GM19043 (cell line): ENCODE results near the gene SORCS1.

ENCODE experiments used
- ATAC-seq: cut with Tn5 transposase; IDR thresholded peaks from one replicate; pipeline ENCODE4 v1.9.1; 2021; ENCODE audit warnings: low read depth; ENCODE audit not compliant: unreplicated experiment

SORCS1 gene

DNA sequence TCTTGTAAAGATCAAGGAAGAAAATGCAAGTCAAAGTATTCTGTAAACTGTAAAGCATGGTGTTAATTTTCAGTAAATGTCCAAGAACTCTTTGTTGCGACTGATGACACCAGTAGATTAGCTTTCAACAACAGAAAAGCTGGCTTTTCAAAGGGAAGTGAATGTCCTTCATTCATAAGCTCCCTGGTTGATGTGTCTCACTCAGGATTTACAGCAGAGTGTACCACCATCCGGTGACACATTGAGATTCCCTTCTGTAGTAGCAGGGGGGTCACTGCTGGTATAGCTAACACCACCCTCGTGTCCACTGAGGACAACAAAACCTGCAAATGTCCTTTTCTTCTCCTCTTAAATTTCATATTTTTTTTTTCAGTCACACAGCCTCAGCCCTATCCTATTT lies 253.4 kb downstream of the SORCS1 start:
- ATAC-seq: no peak

DNA sequence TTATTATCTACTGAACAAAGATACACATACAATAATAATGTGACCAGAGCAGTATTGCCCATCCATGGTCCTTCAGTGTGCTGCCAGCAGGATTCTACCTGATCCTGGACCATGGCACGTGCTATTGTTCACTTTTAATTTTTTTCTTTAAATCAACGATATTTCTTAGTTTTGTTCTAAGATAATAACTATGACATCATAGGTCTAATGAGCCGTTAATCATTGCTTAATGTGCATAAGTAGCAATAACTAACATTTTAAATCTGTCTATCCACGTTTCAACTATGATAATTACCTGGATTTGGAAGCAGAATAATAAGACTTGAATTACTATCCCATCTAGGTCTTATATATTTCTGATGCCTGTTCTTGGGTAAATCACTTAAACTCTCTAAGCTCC lies 253.8 kb downstream of the SORCS1 start:
- ATAC-seq: no peak

DNA sequence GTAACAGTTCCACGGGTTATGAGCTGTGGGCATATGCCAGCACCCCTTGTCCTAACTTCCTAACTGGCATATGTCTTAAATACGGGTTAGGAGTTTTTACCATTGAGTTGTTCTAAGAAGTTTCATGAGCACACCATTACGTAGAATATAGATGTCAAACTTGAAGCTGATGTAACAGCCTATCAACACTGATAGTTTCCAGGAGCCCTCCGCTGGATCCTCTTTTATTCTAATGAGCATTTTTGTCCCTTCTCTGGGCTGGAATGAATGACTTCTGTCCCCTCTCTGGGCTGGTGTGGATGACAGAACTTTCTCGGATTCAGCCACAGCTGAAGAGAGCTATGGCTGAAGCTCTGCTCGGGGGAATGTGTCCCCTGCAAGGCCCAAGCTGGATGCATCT lies 256.3 kb downstream of the SORCS1 start:
- no peak for ATAC-seq

DNA sequence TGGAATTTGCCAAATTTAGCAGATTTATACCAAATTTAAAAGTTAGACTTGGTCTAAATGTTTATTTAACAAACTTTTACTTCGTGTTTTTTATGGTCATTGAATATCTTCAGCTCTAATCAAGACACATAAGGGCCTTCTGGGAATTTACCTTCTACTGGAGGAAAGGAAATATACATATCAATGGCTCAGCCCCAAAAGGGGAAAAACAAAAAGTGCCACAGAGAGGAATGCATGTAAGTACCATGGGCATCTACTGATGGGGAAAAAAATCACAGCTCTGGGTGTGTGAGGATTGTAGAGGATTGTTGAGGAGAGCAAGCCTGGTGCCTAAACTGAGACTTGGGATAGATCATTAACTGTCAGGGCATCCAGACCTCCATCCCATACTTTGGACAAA lies 260.3 kb downstream of the SORCS1 start:
- no peak for ATAC-seq

DNA sequence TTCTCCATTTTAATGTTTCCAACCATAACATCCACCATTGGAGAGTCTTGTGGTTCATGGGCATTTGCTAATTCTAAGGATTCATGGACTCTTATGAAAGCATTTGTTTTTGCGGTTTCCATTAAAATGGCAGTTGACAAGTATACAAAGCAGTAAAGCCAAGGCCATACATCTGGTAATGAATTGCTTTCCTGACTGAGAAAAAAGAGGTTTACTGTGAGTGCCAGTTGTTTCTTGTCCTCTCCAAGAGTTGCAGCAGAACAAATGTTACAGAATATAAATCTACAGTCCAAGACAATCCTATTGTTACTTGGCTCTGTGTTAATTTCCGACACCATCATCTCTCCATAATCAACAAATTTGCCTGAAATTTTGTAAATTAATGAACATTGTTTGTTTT lies 261.3 kb downstream of the SORCS1 start:
- ATAC-seq: no peak

DNA sequence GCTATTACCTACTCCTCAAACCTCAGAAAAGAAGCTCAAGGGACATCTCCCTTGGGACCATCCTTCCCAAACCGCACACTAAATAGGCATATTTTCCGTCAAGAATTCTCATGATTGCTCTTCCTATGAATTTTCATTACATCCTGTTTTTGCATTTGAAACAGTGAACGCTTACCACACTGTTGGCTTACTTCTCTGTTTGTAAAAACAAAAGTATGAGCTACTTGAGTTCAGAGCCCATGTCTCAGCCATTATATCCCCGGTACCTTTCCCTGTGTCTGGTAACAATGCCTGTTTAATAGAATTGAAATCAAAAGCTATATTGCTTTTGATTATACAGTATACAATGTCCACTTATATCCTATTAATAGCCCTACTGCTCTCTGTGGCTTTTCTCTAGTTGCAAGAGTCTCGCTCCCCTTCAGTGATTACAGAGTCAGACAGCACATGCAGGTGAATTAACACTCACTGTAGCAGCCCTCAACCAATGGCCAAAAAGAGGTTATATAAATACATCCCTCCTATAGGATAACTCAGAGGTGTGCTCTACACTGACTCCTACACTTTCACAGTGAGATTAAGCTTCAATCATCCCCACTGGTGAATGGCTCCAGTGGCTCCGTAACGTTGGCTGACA lies 264.4 kb downstream of the SORCS1 start:
- ATAC-seq: no peak

DNA sequence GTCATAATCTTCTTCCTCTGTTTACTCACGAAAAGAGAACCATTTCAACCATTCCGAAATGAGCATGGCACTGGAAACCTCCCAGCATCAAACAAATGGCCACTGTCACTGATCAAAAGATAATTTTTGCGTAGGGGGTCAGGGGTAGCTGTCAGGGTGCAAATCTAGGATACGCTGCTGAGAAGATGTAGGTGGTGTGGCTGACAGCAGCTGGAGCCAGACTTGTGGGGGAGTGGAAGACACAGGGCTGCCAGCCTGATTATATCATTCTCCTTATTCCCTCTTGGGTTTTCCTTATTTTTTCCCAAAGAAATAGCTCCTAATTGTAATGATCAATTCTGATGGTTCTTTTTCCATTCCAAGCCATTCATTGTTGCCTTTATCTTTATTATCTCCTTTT lies 266.1 kb downstream of the SORCS1 start:
- ATAC-seq: no peak

DNA sequence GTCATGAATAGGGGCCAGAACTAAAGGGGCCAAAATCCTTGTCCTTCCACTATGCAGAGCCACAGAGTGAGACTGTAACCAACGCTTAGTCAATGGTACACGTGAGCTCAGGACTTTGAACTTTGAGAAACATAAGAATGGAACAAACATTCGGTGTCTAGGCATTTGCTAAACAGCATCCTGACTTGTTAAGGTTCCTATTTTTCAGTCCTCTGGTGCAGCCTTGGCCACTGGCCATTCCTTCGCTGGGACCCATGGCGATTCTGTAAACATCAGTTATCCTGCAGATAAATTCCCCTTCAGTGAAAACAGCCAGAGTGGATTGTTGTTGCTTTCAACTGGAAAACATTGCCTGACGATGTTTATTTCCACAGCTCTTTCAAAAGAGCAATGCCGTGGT lies 266.8 kb downstream of the SORCS1 start:
- no peak for ATAC-seq

DNA sequence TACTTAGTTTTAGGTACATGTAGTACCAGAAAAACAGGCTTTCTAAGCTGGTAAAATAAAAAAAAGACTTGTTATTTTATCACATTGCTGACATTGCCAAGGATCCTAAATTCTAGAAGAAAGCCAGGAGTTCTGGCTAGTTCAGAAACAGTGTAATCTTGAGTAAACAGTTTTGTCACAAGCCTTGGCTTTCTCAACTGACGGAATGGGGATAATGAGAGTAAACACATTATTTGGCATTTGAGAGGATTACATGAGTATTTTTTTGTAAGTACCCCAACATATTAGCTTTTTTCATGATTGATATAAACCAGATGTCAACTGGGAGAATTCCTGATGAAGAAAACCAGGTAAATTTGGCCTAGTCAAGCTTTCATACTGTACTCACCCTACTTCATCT lies 269.8 kb downstream of the SORCS1 start:
- ATAC-seq: no peak

DNA sequence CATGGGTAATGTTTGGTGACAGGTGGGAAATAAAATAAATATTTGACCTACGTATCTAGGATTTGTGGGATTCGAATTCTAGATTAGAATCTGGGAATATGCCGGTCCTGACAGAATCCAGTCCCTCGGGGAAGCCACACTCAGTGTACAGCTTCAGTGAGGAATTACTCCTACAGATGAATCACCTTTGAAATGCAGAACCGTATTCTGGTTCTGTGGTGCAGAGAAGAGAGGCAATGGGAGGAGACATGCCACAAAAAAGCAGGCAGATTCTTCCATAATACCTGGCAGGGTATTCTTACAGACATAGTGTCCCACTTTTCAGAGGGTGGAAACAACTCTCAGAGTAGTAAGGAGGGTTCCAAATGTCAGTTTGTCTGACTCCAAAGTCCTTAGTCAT lies 286.9 kb downstream of the SORCS1 start:
- no peak for ATAC-seq

DNA sequence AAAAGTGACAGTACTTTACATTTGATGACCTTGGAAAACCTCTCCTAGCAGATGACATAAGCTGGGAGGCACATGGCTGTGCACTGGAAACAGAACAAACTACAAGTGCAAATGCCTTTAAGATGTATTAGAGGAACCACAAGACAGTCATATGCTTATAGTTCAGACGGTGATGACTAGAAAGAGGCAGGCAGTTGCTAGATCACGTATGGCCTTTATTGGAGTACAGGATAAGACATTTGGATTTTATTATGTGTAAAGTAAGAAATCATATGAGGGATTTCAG lies 290.0 kb downstream of the SORCS1 start:
- ATAC-seq: no peak

DNA sequence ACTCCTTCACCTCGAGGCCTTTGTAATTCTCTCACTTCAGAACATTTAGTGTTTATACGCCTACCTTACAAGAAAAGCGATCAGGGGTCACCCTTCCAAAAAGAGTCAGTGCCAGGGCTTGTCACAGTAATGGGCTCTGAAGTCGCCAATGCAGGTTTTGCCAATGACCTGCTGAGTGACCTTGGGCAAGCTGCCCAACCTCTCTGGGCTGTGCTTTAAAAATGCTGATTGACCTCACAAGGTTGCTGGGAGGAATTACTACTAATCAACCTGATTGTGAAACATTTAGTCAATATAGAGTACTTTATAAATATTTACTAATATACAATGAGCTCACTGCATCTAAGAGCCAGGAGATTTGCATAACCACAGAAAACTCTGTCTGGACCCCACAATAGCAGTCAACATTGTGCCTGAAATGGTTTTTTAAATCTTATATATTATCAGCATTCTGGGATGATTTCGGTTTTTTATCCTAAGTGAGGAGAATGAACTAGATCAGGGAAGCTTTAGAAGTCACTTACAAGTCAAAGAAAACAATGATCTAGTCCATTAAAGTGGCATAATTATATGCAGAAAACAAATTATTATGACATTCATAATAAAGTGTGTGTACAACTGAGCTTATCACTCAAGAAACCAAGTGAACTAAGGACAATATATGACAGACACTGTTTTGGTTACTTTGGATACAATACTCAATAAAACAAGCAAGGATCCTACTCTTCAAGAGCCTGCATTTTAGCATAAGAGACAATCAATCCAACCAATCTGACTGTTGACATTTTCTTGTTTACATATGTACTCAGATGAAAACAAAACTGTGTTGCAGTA lies 290.5 kb downstream of the SORCS1 start:
- ATAC-seq: no peak

DNA sequence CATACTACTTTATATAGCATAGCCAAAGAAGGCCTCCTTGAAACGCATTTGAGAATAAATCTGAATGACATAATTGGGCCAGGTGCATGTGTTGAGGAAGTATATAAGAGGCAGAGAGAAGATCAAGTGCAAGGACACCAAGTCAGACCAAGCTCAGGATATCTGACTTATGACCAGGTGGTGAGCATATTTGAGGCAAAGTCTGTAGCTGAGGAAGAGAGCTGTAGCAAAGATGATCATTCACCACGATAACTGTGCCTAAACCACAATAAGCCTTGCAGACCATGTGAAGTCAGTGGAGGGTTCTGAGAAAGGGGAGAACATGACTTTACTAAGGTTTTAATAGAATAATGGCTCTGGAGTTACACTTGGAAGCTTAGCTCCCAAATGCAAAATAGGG lies 292.3 kb downstream of the SORCS1 start:
- ATAC-seq: no peak

DNA sequence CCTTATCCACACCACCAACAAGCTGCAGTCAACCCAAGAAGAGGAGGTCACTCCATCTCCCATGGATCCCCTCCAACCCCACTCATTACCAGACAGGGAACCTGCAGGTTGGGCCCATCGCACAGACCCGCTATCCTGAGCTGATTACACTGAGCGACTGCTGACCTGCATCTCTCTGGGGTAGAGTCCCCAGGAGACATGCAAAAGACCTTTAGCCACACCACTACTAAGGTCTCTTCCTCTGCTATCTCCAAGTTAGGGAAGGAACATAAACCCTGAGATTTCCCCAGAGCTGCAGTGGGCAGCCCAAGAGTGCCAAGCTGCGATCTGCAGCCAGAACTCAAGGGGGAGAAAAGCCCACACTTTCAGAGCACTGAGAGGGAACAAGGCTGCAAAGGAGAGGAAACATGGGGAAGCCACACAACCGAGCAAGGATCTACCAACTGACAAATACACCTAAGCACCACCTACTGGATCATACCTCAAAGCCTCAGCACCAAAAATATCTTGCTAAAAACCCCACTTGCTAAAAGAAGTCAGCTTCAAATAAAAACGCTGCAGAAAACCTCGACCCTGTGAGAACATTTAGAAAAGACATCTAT lies 298.2 kb downstream of the SORCS1 start:
- no peak for ATAC-seq

DNA sequence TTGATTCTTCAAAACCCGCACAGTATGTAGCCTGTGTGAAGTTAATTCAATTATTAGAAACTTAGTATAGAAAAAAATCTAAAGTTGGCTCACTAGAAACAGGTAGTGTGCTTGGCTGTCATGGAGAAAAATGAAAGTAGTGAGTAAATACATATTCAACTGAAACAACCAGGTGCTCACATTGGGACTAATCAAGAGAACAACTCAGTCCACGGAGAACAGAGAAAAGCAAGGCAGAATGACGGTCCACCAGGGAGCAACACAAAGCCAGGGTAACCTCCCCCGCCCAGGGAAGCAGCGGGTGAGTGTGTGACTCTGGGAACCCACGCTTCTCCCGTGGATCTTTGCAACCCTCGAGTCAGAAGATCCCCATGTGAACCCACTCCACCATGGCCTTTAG lies 300.5 kb downstream of the SORCS1 start:
- ATAC-seq: no peak

DNA sequence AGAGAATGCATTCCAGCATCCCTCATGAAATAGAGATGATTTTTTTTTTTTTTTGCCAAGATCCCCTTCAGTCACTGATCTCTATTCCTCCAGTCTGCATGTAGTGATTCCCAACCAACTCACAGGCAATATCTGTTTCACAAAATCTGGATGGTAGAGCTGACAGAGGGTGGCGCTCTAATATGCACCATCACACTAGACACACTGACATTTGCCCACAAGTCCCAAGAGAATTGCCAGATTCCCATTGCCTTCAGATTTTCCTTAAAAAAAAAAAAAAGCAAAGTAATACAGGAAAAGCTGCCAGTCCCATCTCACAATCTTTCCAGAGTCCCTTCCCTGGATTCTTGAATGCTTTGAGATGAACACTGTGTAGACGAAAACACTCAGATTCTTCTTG lies 301.0 kb downstream of the SORCS1 start:
- ATAC-seq: no peak

DNA sequence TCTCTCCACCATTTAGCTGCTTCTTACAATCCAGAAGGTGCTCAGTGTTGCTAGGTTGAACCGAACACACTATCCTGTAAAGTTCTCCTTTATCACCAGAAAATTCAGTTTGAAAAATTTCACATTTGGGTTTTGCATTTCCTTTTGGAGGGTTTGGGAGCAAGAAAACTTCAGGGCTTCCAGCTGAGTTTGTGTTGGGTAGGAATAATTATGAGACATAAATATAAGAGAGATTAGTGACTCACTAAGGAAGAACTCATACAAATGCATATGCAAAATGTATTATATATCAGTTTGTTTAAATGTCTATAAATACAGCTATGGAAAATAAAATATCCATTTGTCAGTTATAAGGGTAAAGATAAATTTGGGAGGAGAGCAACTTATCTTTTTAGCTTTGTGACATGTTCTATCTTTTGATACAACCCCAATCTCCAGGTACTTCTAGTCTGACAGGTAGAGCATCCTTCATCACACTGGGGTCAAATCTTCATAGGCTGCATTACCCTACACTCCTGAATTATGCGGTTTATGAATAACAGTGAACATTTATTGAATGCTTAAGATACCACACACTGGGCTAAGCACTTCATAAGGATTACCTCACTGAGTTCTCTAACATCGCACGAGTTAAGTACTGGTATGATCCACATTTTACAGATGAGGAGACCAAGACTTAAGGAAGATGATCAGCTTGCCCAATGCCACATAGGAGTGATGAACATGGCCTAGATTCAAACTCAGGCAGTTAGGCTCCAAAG lies 304.4 kb downstream of the SORCS1 start:
- ATAC-seq: no peak

DNA sequence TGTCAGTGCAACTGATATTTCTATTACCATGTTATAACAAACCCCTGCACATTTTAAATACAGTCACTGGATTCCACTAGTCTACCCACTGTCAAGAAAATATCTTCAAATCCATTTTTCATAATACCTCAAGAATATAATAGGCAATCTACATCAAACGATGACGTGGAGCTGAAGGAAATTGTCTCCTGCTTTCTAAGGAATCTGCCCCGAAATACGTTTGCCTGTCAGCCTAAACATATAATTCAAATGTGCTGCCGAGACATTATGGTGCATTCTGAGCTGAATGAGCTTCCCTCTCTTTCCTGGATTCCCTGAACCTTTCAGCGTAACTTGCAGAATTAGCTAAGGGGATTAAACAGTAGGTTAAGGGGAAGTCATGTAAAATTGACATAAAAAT lies 306.8 kb downstream of the SORCS1 start:
- ATAC-seq: no peak

DNA sequence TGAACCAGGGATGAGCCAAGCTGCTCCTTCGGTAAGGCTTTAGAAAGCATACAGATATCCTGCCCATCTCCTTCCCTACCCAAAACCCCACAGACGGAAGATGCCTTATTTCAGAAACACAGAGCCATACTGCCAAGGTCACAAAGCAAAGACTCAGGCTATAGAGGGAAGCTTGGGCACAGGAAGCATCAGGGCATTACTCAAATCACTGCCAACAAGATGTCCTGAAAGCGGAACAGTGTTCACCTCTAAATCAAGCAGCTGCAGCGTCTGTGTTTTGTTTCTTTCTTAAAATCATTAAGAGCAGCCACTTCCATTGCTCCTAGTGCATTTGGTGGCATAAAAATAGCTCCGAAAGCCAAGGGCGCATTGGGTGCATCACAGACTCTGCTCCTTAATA lies 307.3 kb downstream of the SORCS1 start:
- ATAC-seq: no peak

DNA sequence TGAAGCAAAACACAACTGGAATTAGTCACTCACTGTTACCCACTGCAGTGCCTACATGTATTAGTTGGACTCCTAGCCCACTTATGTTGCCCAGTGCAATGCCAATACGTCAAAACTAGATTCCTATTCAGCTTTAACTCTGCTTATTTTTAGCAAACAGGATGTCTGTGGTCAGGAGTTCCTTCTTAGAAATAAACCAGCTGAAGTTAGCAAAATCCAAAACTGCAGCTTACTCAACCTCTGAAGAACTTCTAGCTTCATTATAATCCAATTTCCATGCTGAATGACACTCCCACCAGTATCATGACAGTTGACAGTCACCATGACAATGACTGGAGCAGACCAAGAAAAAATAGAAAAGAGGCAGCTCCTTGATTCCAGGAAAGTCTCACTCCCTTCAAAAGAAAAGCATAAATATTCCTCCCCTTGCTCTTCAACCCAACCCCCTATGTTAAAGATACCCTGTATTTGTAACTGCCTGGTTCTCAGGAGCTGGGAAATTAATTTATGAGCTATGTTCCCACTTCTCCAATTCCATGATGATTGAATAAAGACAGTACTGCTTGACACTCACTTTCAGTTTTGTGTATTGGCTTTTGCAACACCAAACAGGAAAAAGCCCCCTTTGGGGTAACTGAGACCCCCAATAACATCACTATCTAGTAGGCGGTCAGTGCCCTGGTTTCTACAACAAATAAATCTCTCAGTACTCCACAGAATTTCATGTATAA lies 327.4 kb downstream of the SORCS1 start:
- ATAC-seq: peak; percentile 90

DNA sequence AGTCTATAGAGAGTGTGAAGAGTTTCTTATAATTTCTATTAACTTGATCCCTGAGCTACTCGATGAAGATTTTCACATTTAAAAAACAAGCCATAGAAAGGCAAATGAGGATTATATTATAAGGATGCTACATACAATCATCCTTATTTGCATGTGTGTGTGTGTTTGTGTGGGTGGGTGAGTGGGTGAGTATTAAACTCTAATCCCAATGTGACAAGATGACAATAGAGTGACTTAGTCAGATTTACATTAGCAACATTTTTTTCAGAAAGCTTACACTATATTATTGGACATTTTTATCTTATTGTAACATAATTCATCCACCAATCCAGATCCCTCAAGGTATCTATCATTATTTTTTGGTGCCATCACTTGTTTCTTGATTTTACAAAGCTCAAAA lies 331.7 kb downstream of the SORCS1 start:
- ATAC-seq: no peak
